ENCODE measurements around the gene DUSP3. TPM values are rescaled to one million over a fixed set of nuclear protein-coding genes. Genes with fewer than 3 reads are reported as not detected.

DUSP3 gene
- 10 to 100 TPM; 15.5 to 15.7 TPM for total RNA-seq

DNA sequence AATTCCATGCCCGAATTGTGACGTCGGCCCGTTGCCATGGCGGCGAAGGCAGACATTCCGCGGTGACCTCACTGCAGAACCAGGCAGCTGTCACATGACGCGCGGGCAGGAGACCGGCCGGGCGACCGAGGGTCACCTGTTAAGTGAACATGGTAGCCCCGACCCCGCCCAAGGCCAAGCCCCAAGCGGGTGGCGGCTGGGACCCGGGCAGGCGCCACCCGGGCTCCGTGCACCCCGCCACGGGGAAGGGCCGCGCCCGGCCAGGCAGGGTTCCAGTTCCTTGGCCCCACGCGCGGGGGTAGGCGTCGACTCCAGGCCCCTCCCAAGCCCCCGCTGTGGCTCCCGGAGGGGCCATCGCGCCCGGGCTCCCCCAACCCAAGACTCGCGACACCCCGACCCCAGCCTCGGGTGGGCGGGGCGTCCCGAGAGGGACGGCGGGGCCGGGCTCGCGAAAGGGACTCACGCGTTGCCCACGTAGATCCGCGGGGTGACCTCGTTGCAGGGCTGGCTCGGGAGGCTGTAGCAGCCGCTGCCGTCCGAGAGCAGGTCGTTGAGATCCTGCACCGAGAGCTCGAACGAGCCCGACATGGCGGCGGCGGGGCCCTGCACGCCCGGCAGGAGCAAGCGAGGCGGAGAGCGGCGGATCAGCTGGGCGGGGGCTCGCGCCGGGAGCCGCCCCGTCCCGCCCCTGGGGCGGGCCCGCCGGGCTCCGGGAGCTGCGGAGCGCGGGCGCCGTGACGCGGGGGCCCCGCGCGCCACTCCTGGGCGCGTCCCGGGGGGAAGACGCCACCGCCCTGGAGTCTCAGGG is at the start of gene DUSP3:
DUSP3 (minus strand) TSS at position 641 of the 808 bp plus-strand sequence; CDS start at position 588, 53 bp downstream.
- peaks cover 3% of the 10 kb centered on the region for H3K4me1 Mint-ChIP-seq
- peak within 1 kb of the TSS; percentile 81 for H3K4me3 Mint-ChIP-seq
- H3K27ac Mint-ChIP-seq = peak within 1 kb of the TSS; percentile 64
- ATAC-seq (ENCODE audit: low read depth) (peak; percentile 96), DNase-seq (peak; percentile 88)
- no peaks in the 10 kb centered on the region for H3K9me3 Mint-ChIP-seq
- H3K36me3 Mint-ChIP-seq = peaks cover 3% of the 10 kb centered on the region
- POLR2A ChIA-PET = interaction anchor here (0.9 kb wide), 1 partner anchor 294 kb away, joined by 3 read pairs; no protein-coding TSS in a partner anchor
- H3K27me3 Mint-ChIP-seq = peaks cover 35% of the 10 kb centered on the region

DNA sequence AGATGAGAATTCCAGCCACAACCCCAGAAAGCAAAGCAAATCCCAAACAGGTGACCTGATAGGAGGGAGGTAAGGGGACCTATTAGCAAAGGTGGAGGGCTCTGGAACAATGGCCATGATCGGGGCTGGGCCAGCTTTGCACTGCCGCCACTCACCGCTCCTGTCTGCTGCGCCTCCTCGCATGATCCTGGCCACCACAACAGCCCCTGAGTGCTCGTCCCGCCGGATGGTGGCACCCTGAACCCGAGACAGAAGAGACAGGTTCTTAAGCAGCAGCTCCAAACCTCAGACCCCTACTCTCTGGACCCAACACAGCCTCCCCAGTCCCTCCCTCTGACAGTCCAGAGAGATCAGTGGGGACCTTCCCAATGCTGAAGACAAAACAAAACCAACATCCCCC is 48.8 kb upstream of the DUSP3 start:
- no peak overlapping the region for H3K27ac Mint-ChIP-seq
- no peaks in the 10 kb centered on the region for H3K36me3 Mint-ChIP-seq
- no peak overlapping the region for H3K4me3 Mint-ChIP-seq
- ATAC-seq (ENCODE audit: low read depth) = no peak
- POLR2A ChIA-PET = no interaction called here
- peaks cover 1% of the 10 kb centered on the region for H3K4me1 Mint-ChIP-seq
- H3K9me3 Mint-ChIP-seq = no peaks in the 10 kb centered on the region
- H3K27me3 Mint-ChIP-seq = peaks cover 19% of the 10 kb centered on the region
- no peak for DNase-seq

DNA sequence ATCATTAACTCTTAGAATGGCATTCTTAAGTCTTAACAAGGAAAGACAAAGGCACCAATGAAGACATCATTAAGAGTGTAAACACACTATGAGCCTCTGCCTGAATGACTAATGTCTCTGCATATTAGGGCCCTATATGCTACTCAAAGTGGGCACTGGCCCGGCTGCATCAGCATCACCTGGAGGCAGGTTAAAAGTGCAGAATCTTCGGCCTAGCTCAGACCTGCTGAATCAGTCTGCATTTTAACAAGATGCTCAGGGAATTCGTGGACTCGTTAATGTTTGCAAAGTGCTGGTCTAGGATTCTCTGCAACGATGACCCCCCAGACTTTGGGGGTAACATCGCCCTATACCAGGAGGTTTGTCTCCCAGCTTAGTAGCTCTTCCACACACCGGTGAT is 47.4 kb upstream of the DUSP3 start:
- H3K36me3 Mint-ChIP-seq = no peaks in the 10 kb centered on the region
- H3K27me3 Mint-ChIP-seq = peaks cover 7% of the 10 kb centered on the region
- POLR2A ChIA-PET = no interaction called here
- H3K4me3 Mint-ChIP-seq = no peak overlapping the region
- H3K27ac Mint-ChIP-seq = no peak overlapping the region
- DNase-seq = no peak
- H3K9me3 Mint-ChIP-seq = no peaks in the 10 kb centered on the region
- no peak for ATAC-seq (ENCODE audit: low read depth)
- no peaks in the 10 kb centered on the region for H3K4me1 Mint-ChIP-seq

- Mint-ChIP-seq H3K4me1 (no peaks in the 10 kb centered on the region), H3K27me3 (peaks cover 2% of the 10 kb centered on the region), H3K4me3 (no peak overlapping the region), H3K27ac (no peak overlapping the region), H3K9me3 (no peaks in the 10 kb centered on the region), H3K36me3 (no peaks in the 10 kb centered on the region)
- no peak for ATAC-seq (ENCODE audit: low read depth)
- no peak for DNase-seq
- POLR2A ChIA-PET = no interaction called here
Measured at GRCh38 chr17:43825567-43825966, 46.8 kb upstream of the DUSP3 start.

DNA sequence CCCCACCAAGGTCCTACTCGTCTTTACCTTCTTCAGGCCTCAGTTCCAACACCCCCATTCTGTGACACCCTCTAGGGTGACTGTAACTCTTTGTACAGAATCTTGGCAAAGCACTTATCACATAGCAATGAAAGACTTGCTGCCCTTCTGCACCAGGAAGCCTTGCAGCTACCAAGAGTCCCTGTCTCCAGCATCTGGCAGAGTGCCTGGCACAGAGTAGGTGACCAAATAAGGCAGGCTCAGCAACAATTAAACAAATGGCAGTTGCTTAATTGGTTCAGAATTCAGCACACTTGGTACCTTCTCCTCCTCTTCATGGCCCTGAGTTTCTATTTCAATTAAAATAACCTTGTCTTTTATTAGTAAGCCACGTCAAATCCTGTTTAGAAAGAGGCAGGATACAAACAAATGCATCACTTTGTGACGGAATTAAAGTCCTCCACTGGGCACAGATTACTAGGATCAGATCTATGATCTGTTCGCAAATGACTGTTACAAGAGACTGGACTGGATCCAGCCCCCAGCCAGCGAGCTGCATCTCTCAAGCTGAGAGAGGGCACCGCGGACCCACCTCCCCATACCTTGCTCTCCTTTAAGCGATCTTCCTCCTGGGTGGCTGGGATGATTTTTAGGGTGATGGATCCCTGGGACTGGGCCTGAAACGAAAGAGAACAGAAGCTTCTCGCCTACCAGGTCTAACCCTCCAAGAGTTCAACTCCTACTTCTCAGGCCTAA is 44.7 kb upstream of the DUSP3 start:
- Mint-ChIP-seq H3K4me3 (no peak overlapping the region), H3K9me3 (no peaks in the 10 kb centered on the region), H3K4me1 (no peaks in the 10 kb centered on the region), H3K36me3 (no peaks in the 10 kb centered on the region), H3K27me3 (peaks cover 7% of the 10 kb centered on the region), H3K27ac (no peak overlapping the region)
- ATAC-seq (ENCODE audit: low read depth) (no peak), DNase-seq (no peak)
- POLR2A ChIA-PET = no interaction called here

DNA sequence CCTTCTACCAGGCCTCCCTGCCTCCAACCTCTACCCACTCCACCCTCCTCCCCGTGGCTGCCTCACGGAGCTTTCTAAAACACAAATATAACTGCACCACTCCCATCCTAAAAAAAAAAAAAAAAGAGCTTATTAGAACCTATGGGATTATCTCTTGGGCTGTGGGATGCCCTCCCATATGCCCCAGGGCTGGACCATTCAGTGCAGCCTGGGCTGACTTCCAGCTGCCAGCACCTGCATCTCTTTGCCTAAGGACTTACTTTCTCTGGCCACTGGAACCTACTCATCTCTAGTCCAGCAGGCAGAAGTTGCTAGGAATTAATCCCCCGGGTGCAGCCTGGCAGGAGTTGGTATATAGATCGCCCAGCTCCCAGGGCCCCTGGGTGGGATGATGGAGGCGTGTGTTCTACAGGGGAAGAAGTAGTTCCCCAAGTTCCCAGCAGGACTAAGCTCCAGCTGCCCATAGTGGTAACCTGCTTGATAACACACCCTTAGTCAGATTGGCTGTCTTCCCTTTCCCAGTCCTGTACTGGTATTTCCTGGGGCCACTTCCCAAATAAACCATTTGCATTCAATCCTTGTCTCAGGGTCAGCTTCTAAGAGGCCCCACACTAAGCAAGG is 43.9 kb upstream of the DUSP3 start:
- no peaks in the 10 kb centered on the region for H3K9me3 Mint-ChIP-seq
- POLR2A ChIA-PET = no interaction called here
- H3K4me1 Mint-ChIP-seq = no peaks in the 10 kb centered on the region
- peaks cover 6% of the 10 kb centered on the region for H3K27me3 Mint-ChIP-seq
- H3K36me3 Mint-ChIP-seq = no peaks in the 10 kb centered on the region
- no peak overlapping the region for H3K27ac Mint-ChIP-seq
- no peak overlapping the region for H3K4me3 Mint-ChIP-seq
- no peak for ATAC-seq (ENCODE audit: low read depth)
- no peak for DNase-seq

- ATAC-seq (ENCODE audit: low read depth) (no peak), DNase-seq (no peak)
- Mint-ChIP-seq H3K36me3 (no peaks in the 10 kb centered on the region), H3K9me3 (no peaks in the 10 kb centered on the region), H3K27ac (no peak overlapping the region), H3K4me3 (no peak overlapping the region), H3K4me1 (no peaks in the 10 kb centered on the region), H3K27me3 (peaks cover 6% of the 10 kb centered on the region)
- POLR2A ChIA-PET = no interaction called here
Measured at GRCh38 chr17:43820759-43821158, 42.0 kb upstream of the DUSP3 start.

DNA sequence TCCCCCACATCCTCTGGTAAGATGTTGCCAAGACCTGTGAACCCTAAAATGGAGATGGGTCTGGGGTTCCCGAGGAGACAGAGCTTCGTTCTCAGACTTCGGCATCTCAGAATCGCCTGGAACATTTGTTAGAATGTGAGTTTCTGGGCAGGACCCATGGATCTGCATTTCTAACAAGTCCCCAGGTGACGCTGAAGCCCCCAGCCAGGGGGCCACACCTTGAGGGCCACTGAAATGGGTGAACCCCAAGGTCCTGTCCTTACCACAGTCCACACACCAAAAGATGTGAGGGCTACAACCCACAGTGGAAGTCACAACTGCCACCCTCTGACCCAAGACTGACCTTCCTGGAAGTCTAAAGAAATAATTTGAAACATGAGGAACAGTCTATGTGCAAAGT is 40.2 kb upstream of the DUSP3 start:
- Mint-ChIP-seq H3K9me3 (no peaks in the 10 kb centered on the region), H3K27ac (no peak overlapping the region)

DNA sequence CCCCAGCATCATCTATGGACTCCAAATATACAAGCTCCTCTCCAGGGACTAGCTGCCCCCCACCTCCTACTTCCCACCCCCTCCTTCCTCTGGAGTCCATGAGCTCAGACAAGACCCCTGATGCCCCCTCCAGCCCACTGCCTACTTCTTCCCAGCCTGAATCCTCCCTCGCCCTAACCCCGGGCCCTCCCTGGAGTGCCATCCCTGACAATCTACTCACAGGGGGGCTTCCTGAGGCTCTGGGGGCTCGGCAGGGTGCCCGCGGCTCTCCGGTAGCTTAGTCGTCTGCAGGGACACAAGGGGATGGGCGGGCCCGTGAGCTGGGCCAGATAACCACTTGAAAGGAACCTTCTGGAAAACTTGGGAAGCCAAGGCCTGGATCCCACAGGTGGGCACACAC is 39.0 kb upstream of the DUSP3 start:
- Mint-ChIP-seq H3K4me1 (no peaks in the 10 kb centered on the region), H3K27ac (no peak overlapping the region), H3K9me3 (no peaks in the 10 kb centered on the region), H3K4me3 (no peak overlapping the region), H3K36me3 (no peaks in the 10 kb centered on the region), H3K27me3 (peaks cover 6% of the 10 kb centered on the region)
- ATAC-seq (ENCODE audit: low read depth) (no peak), DNase-seq (no peak)
- POLR2A ChIA-PET = interaction anchor here (0.6 kb wide), 1 partner anchor 31 kb away, joined by 3 read pairs; no protein-coding TSS in a partner anchor

More for the DNA sequence above, 40.2 kb upstream of the DUSP3 start:
- Mint-ChIP-seq H3K4me3 (no peak overlapping the region), H3K4me1 (no peaks in the 10 kb centered on the region), H3K27me3 (peaks cover 6% of the 10 kb centered on the region), H3K36me3 (no peaks in the 10 kb centered on the region)
- no peak for DNase-seq
- no peak for ATAC-seq (ENCODE audit: low read depth)
- POLR2A ChIA-PET = no interaction called here

GRCh38 chr17:43816336-43817320 is 37.9 kb upstream of the DUSP3 start:
- POLR2A ChIA-PET = no interaction called here
- Mint-ChIP-seq H3K4me1 (no peaks in the 10 kb centered on the region), H3K27ac (no peak overlapping the region), H3K27me3 (peaks cover 6% of the 10 kb centered on the region), H3K4me3 (no peak overlapping the region), H3K9me3 (no peaks in the 10 kb centered on the region), H3K36me3 (no peaks in the 10 kb centered on the region)
- DNase-seq (no peak), ATAC-seq (ENCODE audit: low read depth) (no peak)

GRCh38 chr17:43814714-43815113 is 35.9 kb upstream of the DUSP3 start:
- no peaks in the 10 kb centered on the region for H3K4me1 Mint-ChIP-seq

DNA sequence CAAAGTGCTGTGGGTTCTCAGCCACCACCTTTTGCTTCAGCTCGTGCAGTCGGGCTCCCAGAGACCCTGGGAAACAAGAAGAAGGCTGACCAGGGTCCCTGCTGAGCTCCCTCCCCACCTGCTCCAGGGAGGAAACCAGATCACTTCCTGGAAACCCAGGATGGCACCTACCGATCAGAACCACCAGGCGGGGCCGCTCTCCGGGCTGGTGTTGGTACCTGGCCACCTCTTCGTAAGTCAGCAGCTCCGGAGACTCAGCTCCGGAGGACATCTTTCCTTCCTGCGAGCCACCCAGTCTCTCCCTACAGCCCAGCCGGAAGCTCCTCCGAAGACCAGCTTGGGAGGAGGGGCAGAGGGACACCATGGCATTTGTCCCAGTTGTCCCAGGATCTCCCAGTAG is 35.2 kb upstream of the DUSP3 start:
- no peaks in the 10 kb centered on the region for H3K36me3 Mint-ChIP-seq
- POLR2A ChIA-PET = no interaction called here
- H3K9me3 Mint-ChIP-seq = no peaks in the 10 kb centered on the region
- no peak for ATAC-seq (ENCODE audit: low read depth)
- no peak overlapping the region for H3K27ac Mint-ChIP-seq
- no peak overlapping the region for H3K4me3 Mint-ChIP-seq
- H3K4me1 Mint-ChIP-seq = no peaks in the 10 kb centered on the region
- no peaks in the 10 kb centered on the region for H3K27me3 Mint-ChIP-seq
- DNase-seq = no peak

More at GRCh38 chr17:43814714-43815113, 35.9 kb upstream of the DUSP3 start:
- no peaks in the 10 kb centered on the region for H3K9me3 Mint-ChIP-seq
- no peak overlapping the region for H3K27ac Mint-ChIP-seq
- H3K4me3 Mint-ChIP-seq = no peak overlapping the region
- DNase-seq (no peak), ATAC-seq (ENCODE audit: low read depth) (no peak)
- peaks cover 4% of the 10 kb centered on the region for H3K27me3 Mint-ChIP-seq
- POLR2A ChIA-PET = no interaction called here
- H3K36me3 Mint-ChIP-seq = no peaks in the 10 kb centered on the region

DNA sequence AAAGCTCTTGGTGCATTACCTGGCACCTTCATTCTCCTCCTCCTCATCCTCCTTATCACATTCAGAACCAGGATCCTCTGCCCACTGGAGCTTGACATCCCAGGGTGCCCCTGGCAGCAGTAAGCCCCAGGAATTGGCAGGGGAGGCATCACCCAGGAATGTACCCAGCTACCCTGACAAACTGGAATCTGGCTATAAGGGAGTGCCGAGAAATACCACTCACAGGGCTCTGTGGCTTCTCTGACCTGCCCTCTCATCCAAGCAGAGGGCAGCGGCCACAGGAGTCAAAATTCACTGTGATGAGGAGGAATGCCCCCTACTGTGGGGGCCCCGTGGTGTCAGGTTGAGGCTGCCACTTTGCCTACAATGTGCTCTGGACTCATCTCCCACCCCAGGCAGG is 34.6 kb upstream of the DUSP3 start:
- ATAC-seq (ENCODE audit: low read depth) (no peak), DNase-seq (no peak)
- Mint-ChIP-seq H3K27ac (no peak overlapping the region), H3K27me3 (no peaks in the 10 kb centered on the region), H3K4me1 (no peaks in the 10 kb centered on the region), H3K4me3 (no peak overlapping the region), H3K9me3 (no peaks in the 10 kb centered on the region), H3K36me3 (no peaks in the 10 kb centered on the region)
- POLR2A ChIA-PET = no interaction called here

Measured in activated naive CD8-positive, alpha-beta T cell treated with anti-CD3 and anti-CD28 coated beads, Interleukin-2, amount 10 ng/mL, durations not matched to agents 7 days and 5 days (primary cell).